ENCODE data around the gene KDM5A.
"Not testable (repeated sequence)": the region's sequence is repeated elsewhere in the genome, so short reads cannot be mapped to it uniquely, and the experiment has no call there.

KDM5A gene

GRCh38 chr12:241266-241665, 147.9 kb downstream of the KDM5A start:
- no peak for DNase-seq (ENCODE audit: low read depth in 4 of 4, low spot score in 1 of 4)

- DNase-seq (ENCODE audit: low read depth in 4 of 4, low spot score in 1 of 4) = no peak
These were observed 148.6 kb downstream of the KDM5A start for GRCh38 chr12:240566-240965.

GRCh38 chr12:238736-239398, 150.3 kb downstream of the KDM5A start:
- DNase-seq (ENCODE audit: low read depth in 4 of 4, low spot score in 1 of 4) = no peak

GRCh38 chr12:238116-238515, 151.0 kb downstream of the KDM5A start:
- no peak for DNase-seq (ENCODE audit: low read depth in 4 of 4, low spot score in 1 of 4)

- DNase-seq (ENCODE audit: low read depth in 4 of 4, low spot score in 1 of 4) = no peak
These were observed 151.9 kb downstream of the KDM5A start for GRCh38 chr12:237026-237815.

- DNase-seq (ENCODE audit: low read depth in 4 of 4, low spot score in 1 of 4) = no peak
These were observed 152.7 kb downstream of the KDM5A start for GRCh38 chr12:236445-236844.

- not testable (repeated sequence) for DNase-seq (ENCODE audit: low read depth in 4 of 4, low spot score in 1 of 4)
These were observed 153.2 kb downstream of the KDM5A start for GRCh38 chr12:235967-236366.

- no peak for DNase-seq (ENCODE audit: low read depth in 4 of 4, low spot score in 1 of 4)
These were observed 154.2 kb downstream of the KDM5A start for GRCh38 chr12:234891-235415.

GRCh38 chr12:234019-234418, 155.1 kb downstream of the KDM5A start:
- no peak for DNase-seq (ENCODE audit: low read depth in 4 of 4, low spot score in 1 of 4)

- no peak for DNase-seq (ENCODE audit: low read depth in 4 of 4, low spot score in 1 of 4)
These were observed 155.5 kb downstream of the KDM5A start for GRCh38 chr12:233615-233968.

- no peak for DNase-seq (ENCODE audit: low read depth in 4 of 4, low spot score in 1 of 4)
These were observed 156.1 kb downstream of the KDM5A start for GRCh38 chr12:232731-233614.

GRCh38 chr12:230925-231671, 158.0 kb downstream of the KDM5A start:
- no peak for DNase-seq (ENCODE audit: low read depth in 4 of 4, low spot score in 1 of 4)
